Measurements from ENCODE around the gene CCDC187.

CCDC187 gene

DNA sequence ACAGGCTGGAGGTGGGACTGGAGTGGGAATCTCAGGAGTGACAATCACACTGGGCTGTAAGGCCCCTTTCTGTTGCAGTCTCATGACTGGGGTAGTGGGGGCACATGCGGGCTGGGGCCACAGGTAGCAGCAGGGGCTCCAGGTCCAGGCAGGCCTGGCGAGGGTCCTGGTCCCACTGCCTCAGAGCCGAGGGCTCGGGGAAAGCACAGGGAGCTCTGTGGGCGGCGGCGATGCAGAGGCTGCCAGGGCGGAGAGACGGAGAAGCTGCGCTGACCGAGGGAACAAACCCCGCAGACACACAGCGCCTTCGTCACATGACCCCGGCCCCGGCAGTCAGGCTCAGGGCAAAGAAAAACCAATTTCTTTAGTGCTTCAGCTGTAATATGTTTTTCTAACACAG lies 93.6 kb downstream of the CCDC187 start:
- TF ChIP-seq, protein P1, sequence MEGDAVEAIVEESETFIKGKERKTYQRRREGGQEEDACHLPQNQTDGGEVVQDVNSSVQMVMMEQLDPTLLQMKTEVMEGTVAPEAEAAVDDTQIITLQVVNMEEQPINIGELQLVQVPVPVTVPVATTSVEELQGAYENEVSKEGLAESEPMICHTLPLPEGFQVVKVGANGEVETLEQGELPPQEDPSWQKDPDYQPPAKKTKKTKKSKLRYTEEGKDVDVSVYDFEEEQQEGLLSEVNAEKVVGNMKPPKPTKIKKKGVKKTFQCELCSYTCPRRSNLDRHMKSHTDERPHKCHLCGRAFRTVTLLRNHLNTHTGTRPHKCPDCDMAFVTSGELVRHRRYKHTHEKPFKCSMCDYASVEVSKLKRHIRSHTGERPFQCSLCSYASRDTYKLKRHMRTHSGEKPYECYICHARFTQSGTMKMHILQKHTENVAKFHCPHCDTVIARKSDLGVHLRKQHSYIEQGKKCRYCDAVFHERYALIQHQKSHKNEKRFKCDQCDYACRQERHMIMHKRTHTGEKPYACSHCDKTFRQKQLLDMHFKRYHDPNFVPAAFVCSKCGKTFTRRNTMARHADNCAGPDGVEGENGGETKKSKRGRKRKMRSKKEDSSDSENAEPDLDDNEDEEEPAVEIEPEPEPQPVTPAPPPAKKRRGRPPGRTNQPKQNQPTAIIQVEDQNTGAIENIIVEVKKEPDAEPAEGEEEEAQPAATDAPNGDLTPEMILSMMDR (IDR thresholded peaks at IDR 0.05; ENCODE audit: low read depth, low read length, missing control alignments), result no peak
- DNase-seq (ENCODE audit: extremely low read depth, low read depth), result no peak

DNA sequence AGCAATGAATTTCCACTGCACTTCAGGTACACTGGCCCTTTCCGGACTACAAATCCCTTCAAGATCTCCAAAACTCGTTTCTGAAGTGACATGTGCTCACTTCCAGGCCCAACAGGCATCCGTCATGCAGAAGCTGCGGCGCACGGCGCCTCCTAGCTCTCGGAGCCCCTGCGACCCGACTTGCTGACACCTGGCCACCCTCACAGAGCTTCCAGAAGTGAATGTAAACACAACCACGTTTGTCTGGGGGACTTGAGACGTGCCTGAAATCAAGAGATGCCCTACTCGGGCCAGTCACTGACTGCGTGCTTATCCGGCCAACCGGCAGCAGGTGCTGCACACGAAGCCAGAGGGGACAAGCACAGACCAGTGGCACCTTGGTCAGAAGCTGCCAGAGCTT lies 94.1 kb downstream of the CCDC187 start:
- H3K4me3 ChIP-seq (replicated peaks; ENCODE audit: low read depth, low read length), result no peak overlapping the region
- TF ChIP-seq, protein P1 (IDR thresholded peaks at IDR 0.05; ENCODE audit: low read depth, low read length, missing control alignments), result no peak
- no peak for DNase-seq (ENCODE audit: extremely low read depth, low read depth)

More for the DNA sequence above, 93.6 kb downstream of the CCDC187 start:
- no peak overlapping the region for H3K4me3 ChIP-seq (replicated peaks; ENCODE audit: low read depth, low read length)

DNA sequence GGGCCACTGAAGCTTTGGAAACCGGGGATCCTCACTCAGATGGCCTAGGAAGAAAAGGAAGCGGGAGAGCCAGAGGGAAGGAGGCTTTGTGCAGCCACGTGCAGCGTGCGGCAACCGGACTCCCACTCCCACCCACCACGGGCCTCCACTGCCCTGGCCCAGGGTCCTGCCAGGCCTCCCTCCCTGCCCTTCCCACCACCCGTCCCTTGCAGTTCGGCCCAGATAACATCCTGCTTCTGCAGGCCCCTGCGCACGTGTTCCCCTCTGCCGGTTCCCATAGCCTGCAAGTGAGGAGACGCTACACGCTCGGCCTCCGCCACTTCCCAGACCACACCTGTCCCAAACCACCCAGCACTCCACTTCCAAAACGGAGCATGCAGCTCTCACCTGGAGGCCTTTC lies 94.7 kb downstream of the CCDC187 start:
- H3K4me3 ChIP-seq (replicated peaks; ENCODE audit: low read depth, low read length), result no peak overlapping the region
- no peak for DNase-seq (ENCODE audit: extremely low read depth, low read depth)
- TF ChIP-seq, protein P1 (IDR thresholded peaks at IDR 0.05; ENCODE audit: low read depth, low read length, missing control alignments), result no peak

DNA sequence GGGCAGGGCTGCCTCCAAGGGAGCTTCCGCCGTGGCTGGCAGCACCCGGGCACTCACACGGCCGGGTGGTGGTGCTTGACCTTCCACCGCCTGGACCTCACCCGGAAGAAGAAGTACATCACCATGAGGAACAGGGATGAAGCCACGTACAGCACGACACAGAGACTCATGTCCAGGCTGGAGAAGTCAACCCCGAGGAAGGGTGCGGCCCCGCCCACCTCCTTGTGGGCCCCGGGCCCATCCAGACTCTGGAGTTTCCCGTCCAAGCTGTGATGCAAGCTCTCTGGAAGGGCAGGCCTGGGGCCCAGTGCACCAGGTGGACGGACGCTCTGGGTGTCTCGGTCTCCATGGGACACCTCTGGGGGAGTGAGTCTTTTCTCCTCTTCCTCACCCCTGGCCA lies 95.2 kb downstream of the CCDC187 start:
- DNase-seq (ENCODE audit: extremely low read depth, low read depth), result no peak
- H3K4me3 ChIP-seq (replicated peaks; ENCODE audit: low read depth, low read length), result no peak overlapping the region
- TF ChIP-seq, protein P1 (IDR thresholded peaks at IDR 0.05; ENCODE audit: low read depth, low read length, missing control alignments), result no peak

DNA sequence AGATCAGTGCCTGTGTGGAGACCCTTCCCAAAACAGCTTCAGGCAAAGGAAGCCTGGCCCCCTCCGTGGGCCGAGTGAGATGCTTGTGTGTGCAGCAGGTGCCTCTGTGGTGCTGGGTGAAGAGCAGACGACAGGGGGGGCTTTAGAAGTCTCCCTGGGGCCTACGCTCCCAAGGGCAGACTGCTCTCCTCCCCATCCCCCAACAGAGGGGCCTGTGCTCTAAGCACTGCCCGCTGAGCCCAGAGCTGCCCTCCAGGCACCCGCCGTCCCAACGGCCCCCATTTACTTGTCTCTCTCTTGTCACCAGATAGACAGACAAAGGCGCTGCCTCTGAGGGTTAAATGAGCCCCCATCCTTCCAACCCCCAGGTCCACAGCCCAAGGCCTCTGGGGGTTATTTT lies 96.3 kb downstream of the CCDC187 start:
- DNase-seq (ENCODE audit: extremely low read depth, low read depth), result no peak

DNA sequence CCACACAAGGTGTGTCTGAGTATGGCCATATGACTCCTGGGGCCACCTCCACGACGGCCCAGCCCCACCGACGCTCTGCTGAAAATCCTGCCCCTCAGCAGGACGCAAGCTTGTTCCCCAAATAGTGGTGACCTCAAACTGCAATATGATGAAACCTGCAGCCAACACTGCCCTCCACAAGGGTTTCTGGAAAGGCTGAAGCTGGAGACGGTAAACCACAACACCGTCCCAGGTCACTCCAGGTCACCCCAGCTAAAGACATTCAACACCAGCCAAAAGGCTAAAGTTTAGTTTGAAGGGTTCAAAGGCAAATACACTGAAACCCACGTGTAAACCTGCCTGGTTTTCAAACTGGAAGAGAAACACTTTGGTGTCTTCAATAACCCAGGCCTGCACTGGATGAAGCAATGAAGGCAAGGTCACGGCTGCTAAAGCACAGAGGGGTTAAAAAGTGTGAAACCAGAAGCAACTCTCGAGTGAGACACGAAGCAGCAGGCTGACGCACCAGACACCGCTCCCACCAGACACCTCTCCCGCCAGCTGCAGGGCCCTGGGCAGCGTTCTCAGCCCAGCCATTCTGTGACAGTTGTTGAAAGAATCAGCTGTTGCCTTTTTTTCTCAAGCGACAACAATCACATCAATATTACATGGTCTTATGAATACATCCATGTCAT lies 97.2 kb downstream of the CCDC187 start:
- no peak for DNase-seq (ENCODE audit: extremely low read depth, low read depth)
- no peak overlapping the region for H3K4me3 ChIP-seq (replicated peaks; ENCODE audit: low read depth, low read length)
- TF ChIP-seq, protein P1 (IDR thresholded peaks at IDR 0.05; ENCODE audit: low read depth, low read length, missing control alignments), result no peak

More for the DNA sequence above, 96.3 kb downstream of the CCDC187 start:
- TF ChIP-seq, protein P1 (IDR thresholded peaks at IDR 0.05; ENCODE audit: low read depth, low read length, missing control alignments), result no peak
- H3K4me3 ChIP-seq (replicated peaks; ENCODE audit: low read depth, low read length), result no peak overlapping the region

DNA sequence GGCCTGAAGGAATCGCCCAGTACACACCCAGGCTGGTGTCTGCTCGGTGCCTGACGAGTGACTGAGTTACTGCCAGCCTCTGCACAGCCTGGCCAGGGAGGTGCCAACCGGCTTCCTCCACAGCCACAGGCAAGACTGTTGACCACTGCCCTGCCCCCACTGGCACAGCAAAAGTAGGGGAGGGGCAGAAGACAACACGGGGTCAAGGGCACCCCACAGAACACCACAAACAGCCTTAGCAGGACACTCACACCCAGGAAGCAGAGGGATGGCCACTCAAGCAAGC lies 98.2 kb downstream of the CCDC187 start:
- TF ChIP-seq, protein P1 (IDR thresholded peaks at IDR 0.05; ENCODE audit: low read depth, low read length, missing control alignments), result no peak
- no peak for DNase-seq (ENCODE audit: extremely low read depth, low read depth)
- no peak overlapping the region for H3K4me3 ChIP-seq (replicated peaks; ENCODE audit: low read depth, low read length)

All from HFF-Myc (cell line).